NCI-H2196 treated with DMSO at 0.1 percent for 48 hours (cell line): ENCODE measurements around the gene ALDOC.
"Not testable (repeated sequence)": the region's sequence is repeated elsewhere in the genome, so short reads cannot be mapped to it uniquely, and the experiment has no call there.

Experiments
- DNase-seq: peaks from one replicate; lab custom pipeline; 2025; ENCODE audit not compliant: unreplicated experiment; lab: John Stamatoyannopoulos, UW

ALDOC gene

GRCh38 chr17:28576758-28577465 lies at the start of gene ALDOC:
Gene ALDOC (minus strand): TSS chr17:28576895. CDS start chr17:28575532, 1,363 bp downstream.
- peak; percentile 68 for DNase-seq

- DNase-seq: no peak
These were observed 47.5 kb upstream of the ALDOC start for GRCh38 chr17:28624148-28624547.

GRCh38 chr17:28623696-28624095 lies 47.0 kb upstream of the ALDOC start:
- no peak for DNase-seq

- DNase-seq: no peak
These were observed 45.5 kb upstream of the ALDOC start for GRCh38 chr17:28622186-28622585.

- no peak for DNase-seq
These were observed 43.3 kb upstream of the ALDOC start for GRCh38 chr17:28620010-28620409.

GRCh38 chr17:28618464-28618863 lies 41.8 kb upstream of the ALDOC start:
- no peak for DNase-seq

- no peak for DNase-seq
These were observed 39.6 kb upstream of the ALDOC start for GRCh38 chr17:28616281-28616680.

GRCh38 chr17:28615260-28615940 lies 38.7 kb upstream of the ALDOC start:
- DNase-seq: no peak

- no peak for DNase-seq
These were observed 37.3 kb upstream of the ALDOC start, which contains the start of gene RSKR for GRCh38 chr17:28613931-28614381. Gene RSKR (minus strand): TSS chr17:28614185. CDS start chr17:28614161, 24 bp downstream.

- DNase-seq: no peak
These were observed 36.5 kb upstream of the ALDOC start for GRCh38 chr17:28612936-28613872.

- no peak for DNase-seq
These were observed 35.8 kb upstream of the ALDOC start for GRCh38 chr17:28612531-28612930.

- DNase-seq: no peak
These were observed 33.7 kb upstream of the ALDOC start for GRCh38 chr17:28610376-28610775.

GRCh38 chr17:28604031-28604430 lies 27.3 kb upstream of the ALDOC start:
- not testable (repeated sequence) for DNase-seq

GRCh38 chr17:28599311-28600184 lies 22.9 kb upstream of the ALDOC start:
- DNase-seq: peak; percentile 5

- peak; percentile 75 for DNase-seq
These were observed 22.2 kb upstream of the ALDOC start, which contains the start of gene SPAG5 for GRCh38 chr17:28598799-28599310. Gene SPAG5 (minus strand): TSS chr17:28599025. CDS start chr17:28598946, 79 bp downstream.

- DNase-seq: no peak
These were observed 21.7 kb upstream of the ALDOC start for GRCh38 chr17:28598389-28598788.

- DNase-seq: no peak
These were observed 21.1 kb upstream of the ALDOC start for GRCh38 chr17:28597606-28598383.

- DNase-seq: no peak
These were observed 15.6 kb upstream of the ALDOC start for GRCh38 chr17:28592260-28592659.

- DNase-seq: no peak
These were observed 9.2 kb upstream of the ALDOC start for GRCh38 chr17:28585851-28586250.
